Measurements from ENCODE around the gene KATNAL1. TPM values are rescaled to one million over a fixed set of nuclear protein-coding genes. Genes with fewer than 3 reads are reported as not detected.

Gene KATNAL1
- polyA plus RNA-seq, 1 of the 3 experiments (the other 2 are of a cell fraction): 5.1 TPM

- ChIA-PET POLR2A (no interaction called here), CTCF (interaction anchor here (0.6 kb wide), 1 partner anchor 30 kb away, joined by 3 read pairs; no protein-coding TSS in a partner anchor)
- DNase-seq: no peak
- H3K9ac ChIP-seq: no peak overlapping the region
- H3K36me3 ChIP-seq (replicated peaks in 1 of 2; ENCODE audit: control insufficient read depth in 1 of 2, insufficient read depth in 2 of 2, low read length in 1 of 2): no peaks in the 10 kb centered on the region
- peaks cover 35 to 37% of the 10 kb centered on the region in 2 experiments for H3K4me1 ChIP-seq (ENCODE audit: control insufficient read depth in 1 of 2, insufficient read depth in 2 of 2, low read depth in 1 of 2, low read length in 1 of 2)
- no peaks in the 10 kb centered on the region for H3K79me2 ChIP-seq (ENCODE audit: insufficient read depth)
- H3K4me3 ChIP-seq (ENCODE audit: low read depth in 2 of 2, low read length in 1 of 2): no peak overlapping the region
- H3K9me2 ChIP-seq: no peaks in the 10 kb centered on the region
- H3K9me3 ChIP-seq: no peaks in the 10 kb centered on the region
- peaks cover 24% of the 10 kb centered on the region for H3F3A ChIP-seq (replicated peaks; ENCODE audit: insufficient read depth)
- H4K20me1 ChIP-seq (ENCODE audit: insufficient read depth): no peaks in the 10 kb centered on the region
- peak overlapping the region; percentile 28 to 63; a peak in 2 of 4 replicates for H3K27ac ChIP-seq (ENCODE audit: low read depth in 2 of 2, low read length in 1 of 2)
- 13% methylated on average over 6 of the region's 6 CpGs for WGBS (ENCODE audit: low lambda C conversion rate)
- H3K27me3 ChIP-seq (ENCODE audit: insufficient read depth): no peaks in the 10 kb centered on the region
- peak overlapping the region; percentile 5; the same call in 1 of the 2 replicates for H3K4me2 ChIP-seq
- no peak overlapping the region for H2AFZ ChIP-seq (ENCODE audit: low read depth)
- TF ChIP-seq USF2 (IDR thresholded peaks at IDR 0.05; ENCODE audit: borderline replicate concordance, low read depth, low read length) (no peak), NRF1 (IDR thresholded peaks at IDR 0.05; ENCODE audit: low read depth, low read length) (no peak), NFIC (IDR thresholded peaks at IDR 0.05; ENCODE audit: borderline replicate concordance) (peak; percentile 98), MXI1 (IDR thresholded peaks at IDR 0.05; ENCODE audit: low read depth, low read length) (no peak), RAD21 (IDR thresholded peaks at IDR 0.05; ENCODE audit: low read length) (no peak), JUND (IDR thresholded peaks at IDR 0.05) (peak; percentile 100), USF1 (IDR thresholded peaks at IDR 0.05; ENCODE audit: borderline replicate concordance, low read depth) (no peak), POLR2AphosphoS5 (IDR thresholded peaks at IDR 0.05; ENCODE audit: low read depth, low read length) (peak; percentile 85), FOXM1 (IDR thresholded peaks at IDR 0.05; ENCODE audit: low read depth) (peak; percentile 88), CHD2 (IDR thresholded peaks at IDR 0.05; ENCODE audit: low read length, partially characterized antibody) (no peak), ELF1 (IDR thresholded peaks at IDR 0.05) (0 out of 2 replicates have a peak, but pooled peaks have one; percentile 16), FOSL2 (IDR thresholded peaks at IDR 0.05; ENCODE audit: borderline replicate concordance, low read depth) (peak; percentile 88), RCOR1 (IDR thresholded peaks at IDR 0.05; ENCODE audit: low read length) (0 out of 2 replicates have a peak, but pooled peaks have one; percentile 32), TAF1 (IDR thresholded peaks at IDR 0.05; ENCODE audit: borderline replicate concordance, low read depth, low read length) (no peak), EZH2phosphoT487 (IDR thresholded peaks at IDR 0.05; ENCODE audit: borderline replicate concordance, low read depth) (no peak), FOXJ3 (CRISPR knock-in tag; IDR thresholded peaks at IDR 0.05) (no peak), YY1 (IDR thresholded peaks at IDR 0.05; ENCODE audit: low read depth) (no peak; the same call in 1 of the 2 replicates), RXRA (IDR thresholded peaks at IDR 0.05; ENCODE audit: borderline replicate concordance, low read depth) (peak; percentile 99), MAX (IDR thresholded peaks at IDR 0.05; ENCODE audit: low read depth) (peak; percentile 33; the same call in 1 of the 2 replicates), SIN3A (IDR thresholded peaks at IDR 0.05; ENCODE audit: borderline replicate concordance, low read depth, low read length) (peak; percentile 63; the same call in 1 of the 2 replicates), GATA2 (CRISPR knock-in tag; IDR thresholded peaks at IDR 0.05) (no peak), RFX5 (IDR thresholded peaks at IDR 0.05; ENCODE audit: low read length) (no peak), TCF12 (IDR thresholded peaks at IDR 0.05) (peak; percentile 97)
- TF ChIP-seq, protein P1, sequence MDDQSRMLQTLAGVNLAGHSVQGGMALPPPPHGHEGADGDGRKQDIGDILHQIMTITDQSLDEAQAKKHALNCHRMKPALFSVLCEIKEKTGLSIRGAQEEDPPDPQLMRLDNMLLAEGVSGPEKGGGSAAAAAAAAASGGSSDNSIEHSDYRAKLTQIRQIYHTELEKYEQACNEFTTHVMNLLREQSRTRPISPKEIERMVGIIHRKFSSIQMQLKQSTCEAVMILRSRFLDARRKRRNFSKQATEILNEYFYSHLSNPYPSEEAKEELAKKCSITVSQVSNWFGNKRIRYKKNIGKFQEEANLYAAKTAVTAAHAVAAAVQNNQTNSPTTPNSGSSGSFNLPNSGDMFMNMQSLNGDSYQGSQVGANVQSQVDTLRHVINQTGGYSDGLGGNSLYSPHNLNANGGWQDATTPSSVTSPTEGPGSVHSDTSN (IDR thresholded peaks at IDR 0.05): peak; percentile 97
- TF ChIP-seq, protein P2, sequence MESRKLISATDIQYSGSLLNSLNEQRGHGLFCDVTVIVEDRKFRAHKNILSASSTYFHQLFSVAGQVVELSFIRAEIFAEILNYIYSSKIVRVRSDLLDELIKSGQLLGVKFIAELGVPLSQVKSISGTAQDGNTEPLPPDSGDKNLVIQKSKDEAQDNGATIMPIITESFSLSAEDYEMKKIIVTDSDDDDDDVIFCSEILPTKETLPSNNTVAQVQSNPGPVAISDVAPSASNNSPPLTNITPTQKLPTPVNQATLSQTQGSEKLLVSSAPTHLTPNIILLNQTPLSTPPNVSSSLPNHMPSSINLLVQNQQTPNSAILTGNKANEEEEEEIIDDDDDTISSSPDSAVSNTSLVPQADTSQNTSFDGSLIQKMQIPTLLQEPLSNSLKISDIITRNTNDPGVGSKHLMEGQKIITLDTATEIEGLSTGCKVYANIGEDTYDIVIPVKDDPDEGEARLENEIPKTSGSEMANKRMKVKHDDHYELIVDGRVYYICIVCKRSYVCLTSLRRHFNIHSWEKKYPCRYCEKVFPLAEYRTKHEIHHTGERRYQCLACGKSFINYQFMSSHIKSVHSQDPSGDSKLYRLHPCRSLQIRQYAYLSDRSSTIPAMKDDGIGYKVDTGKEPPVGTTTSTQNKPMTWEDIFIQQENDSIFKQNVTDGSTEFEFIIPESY (IDR thresholded peaks at IDR 0.05; ENCODE audit: borderline replicate concordance, low read depth): peak; percentile 88
- TF ChIP-seq, protein P3, sequence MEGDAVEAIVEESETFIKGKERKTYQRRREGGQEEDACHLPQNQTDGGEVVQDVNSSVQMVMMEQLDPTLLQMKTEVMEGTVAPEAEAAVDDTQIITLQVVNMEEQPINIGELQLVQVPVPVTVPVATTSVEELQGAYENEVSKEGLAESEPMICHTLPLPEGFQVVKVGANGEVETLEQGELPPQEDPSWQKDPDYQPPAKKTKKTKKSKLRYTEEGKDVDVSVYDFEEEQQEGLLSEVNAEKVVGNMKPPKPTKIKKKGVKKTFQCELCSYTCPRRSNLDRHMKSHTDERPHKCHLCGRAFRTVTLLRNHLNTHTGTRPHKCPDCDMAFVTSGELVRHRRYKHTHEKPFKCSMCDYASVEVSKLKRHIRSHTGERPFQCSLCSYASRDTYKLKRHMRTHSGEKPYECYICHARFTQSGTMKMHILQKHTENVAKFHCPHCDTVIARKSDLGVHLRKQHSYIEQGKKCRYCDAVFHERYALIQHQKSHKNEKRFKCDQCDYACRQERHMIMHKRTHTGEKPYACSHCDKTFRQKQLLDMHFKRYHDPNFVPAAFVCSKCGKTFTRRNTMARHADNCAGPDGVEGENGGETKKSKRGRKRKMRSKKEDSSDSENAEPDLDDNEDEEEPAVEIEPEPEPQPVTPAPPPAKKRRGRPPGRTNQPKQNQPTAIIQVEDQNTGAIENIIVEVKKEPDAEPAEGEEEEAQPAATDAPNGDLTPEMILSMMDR (IDR thresholded peaks at IDR 0.05): no peak
- TF ChIP-seq, protein P4, sequence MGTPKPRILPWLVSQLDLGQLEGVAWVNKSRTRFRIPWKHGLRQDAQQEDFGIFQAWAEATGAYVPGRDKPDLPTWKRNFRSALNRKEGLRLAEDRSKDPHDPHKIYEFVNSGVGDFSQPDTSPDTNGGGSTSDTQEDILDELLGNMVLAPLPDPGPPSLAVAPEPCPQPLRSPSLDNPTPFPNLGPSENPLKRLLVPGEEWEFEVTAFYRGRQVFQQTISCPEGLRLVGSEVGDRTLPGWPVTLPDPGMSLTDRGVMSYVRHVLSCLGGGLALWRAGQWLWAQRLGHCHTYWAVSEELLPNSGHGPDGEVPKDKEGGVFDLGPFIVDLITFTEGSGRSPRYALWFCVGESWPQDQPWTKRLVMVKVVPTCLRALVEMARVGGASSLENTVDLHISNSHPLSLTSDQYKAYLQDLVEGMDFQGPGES (IDR thresholded peaks at IDR 0.05; ENCODE audit: low read depth, low read length): no peak
Measured at GRCh38 chr13:30338331-30338851, 31.0 kb upstream of the KATNAL1 start.
